VCaP (cell line): Measurements from ENCODE around the gene ELL2.

Experiments used
- H3K27ac ChIP-seq: fragments of 450-650 bp; 2 replicates; pipeline ENCODE4 v1.5.1; 2017
- CTCF ChIP-seq: fragments of 450-650 bp; conservative IDR thresholded peaks from 2 replicates; pipeline ENCODE4 v1.5.1; 2017; ENCODE audit warnings: mild to moderate bottlenecking, moderate library complexity

The ELL2 gene

GRCh38 chr5:95961617-95962474 lies at the start of gene ELL2:
Gene ELL2, minus strand, starts transcription at chr5:95961851. Its CDS starts 130 bp downstream, at chr5:95961721.
- TF ChIP-seq CTCF: 0 out of 2 replicates have a peak, but pooled peaks have one; percentile 14
- peak within 1 kb of the TSS; percentile 92 for H3K27ac ChIP-seq

- no peak overlapping the region for H3K27ac ChIP-seq
These were observed 47.5 kb upstream of the ELL2 start for GRCh38 chr5:96008987-96009647.

GRCh38 chr5:96008487-96008886 lies 46.8 kb upstream of the ELL2 start:
- no peak overlapping the region for H3K27ac ChIP-seq

More at GRCh38 chr5:96008987-96009647, 47.5 kb upstream of the ELL2 start:
- TF ChIP-seq CTCF: no peak

GRCh38 chr5:96007051-96007450 lies 45.4 kb upstream of the ELL2 start:
- no peak for TF ChIP-seq CTCF
- H3K27ac ChIP-seq: no peak overlapping the region

More at GRCh38 chr5:96008487-96008886, 46.8 kb upstream of the ELL2 start:
- TF ChIP-seq CTCF: no peak

- TF ChIP-seq CTCF: no peak
- H3K27ac ChIP-seq: no peak overlapping the region
These were observed 44.6 kb upstream of the ELL2 start for GRCh38 chr5:96006291-96006690.

GRCh38 chr5:96004754-96005153 lies 43.1 kb upstream of the ELL2 start:
- no peak overlapping the region for H3K27ac ChIP-seq
- no peak for TF ChIP-seq CTCF

GRCh38 chr5:96004087-96004486 lies 42.4 kb upstream of the ELL2 start:
- H3K27ac ChIP-seq: no peak overlapping the region
- no peak for TF ChIP-seq CTCF
